ENCODE data around the gene FASTKD2. TPM values are rescaled to one million over a fixed set of nuclear protein-coding genes. Genes with fewer than 3 reads are reported as not detected.

The FASTKD2 gene
- total RNA-seq, 1 donor from 2014 or later: 32.1 TPM

DNA sequence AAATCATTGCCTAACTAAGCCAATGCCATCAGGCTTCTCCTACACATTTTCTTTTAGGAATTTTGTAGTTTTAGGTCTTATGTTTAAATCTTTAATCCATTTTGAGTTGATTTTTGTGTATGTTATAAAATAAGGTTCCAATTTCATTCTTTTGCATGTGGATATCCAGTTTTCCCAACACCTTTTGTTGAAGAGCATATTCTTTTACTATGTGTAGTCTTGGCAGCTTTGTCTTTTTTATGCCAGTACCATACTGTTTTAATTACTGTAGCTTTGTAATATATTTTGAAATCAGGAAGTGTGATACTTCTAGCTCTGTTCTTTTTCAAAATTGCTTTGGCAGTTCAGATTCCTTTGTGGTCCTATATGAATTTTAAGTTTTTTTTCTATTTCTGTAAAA lies 11.0 kb downstream of the FASTKD2 start:
- Mint-ChIP-seq H3K9me3 (peaks cover 11% of the 10 kb centered on the region), H3K4me1 (ENCODE audit: unreplicated experiment) (no peaks in the 10 kb centered on the region), H3K4me3 (no peak overlapping the region), H3K36me3 (peaks cover 73% of the 10 kb centered on the region), H3K27me3 (no peaks in the 10 kb centered on the region), H3K27ac (no peak overlapping the region)
- TF ChIP-seq, protein P1, sequence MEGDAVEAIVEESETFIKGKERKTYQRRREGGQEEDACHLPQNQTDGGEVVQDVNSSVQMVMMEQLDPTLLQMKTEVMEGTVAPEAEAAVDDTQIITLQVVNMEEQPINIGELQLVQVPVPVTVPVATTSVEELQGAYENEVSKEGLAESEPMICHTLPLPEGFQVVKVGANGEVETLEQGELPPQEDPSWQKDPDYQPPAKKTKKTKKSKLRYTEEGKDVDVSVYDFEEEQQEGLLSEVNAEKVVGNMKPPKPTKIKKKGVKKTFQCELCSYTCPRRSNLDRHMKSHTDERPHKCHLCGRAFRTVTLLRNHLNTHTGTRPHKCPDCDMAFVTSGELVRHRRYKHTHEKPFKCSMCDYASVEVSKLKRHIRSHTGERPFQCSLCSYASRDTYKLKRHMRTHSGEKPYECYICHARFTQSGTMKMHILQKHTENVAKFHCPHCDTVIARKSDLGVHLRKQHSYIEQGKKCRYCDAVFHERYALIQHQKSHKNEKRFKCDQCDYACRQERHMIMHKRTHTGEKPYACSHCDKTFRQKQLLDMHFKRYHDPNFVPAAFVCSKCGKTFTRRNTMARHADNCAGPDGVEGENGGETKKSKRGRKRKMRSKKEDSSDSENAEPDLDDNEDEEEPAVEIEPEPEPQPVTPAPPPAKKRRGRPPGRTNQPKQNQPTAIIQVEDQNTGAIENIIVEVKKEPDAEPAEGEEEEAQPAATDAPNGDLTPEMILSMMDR (conservative IDR thresholded peaks at IDR 0.05): no peak
- no peak for DNase-seq (ENCODE audit: extremely low spot score, unreplicated experiment)

DNA sequence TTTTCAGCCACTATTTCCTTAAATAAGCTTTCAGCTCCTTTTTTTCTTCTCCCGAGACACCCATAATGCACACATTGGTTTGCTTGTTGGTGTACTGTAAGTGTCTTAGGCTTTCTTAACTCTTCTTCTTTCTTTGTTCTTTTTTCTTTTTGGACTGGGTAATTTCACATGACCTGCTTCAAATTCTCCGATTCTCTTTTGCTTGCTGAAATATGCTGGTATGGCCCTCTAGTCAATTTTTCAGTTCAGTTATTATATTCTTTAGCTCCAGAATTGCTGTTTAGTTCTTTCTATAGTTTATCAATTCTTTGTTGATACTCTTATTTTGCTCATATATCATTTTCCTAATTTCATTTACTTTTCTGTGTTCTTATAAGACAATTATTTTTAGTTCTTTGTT lies 15.3 kb downstream of the FASTKD2 start:
- DNase-seq (ENCODE audit: extremely low spot score, unreplicated experiment): no peak
- no peaks in the 10 kb centered on the region for H3K27me3 Mint-ChIP-seq
- H3K4me3 Mint-ChIP-seq: no peak overlapping the region
- H3K4me1 Mint-ChIP-seq (ENCODE audit: unreplicated experiment): peaks cover 6% of the 10 kb centered on the region
- H3K36me3 Mint-ChIP-seq: peaks cover 78% of the 10 kb centered on the region
- no peak overlapping the region for H3K27ac Mint-ChIP-seq
- peaks cover 3% of the 10 kb centered on the region for H3K9me3 Mint-ChIP-seq
- TF ChIP-seq, protein P1 (conservative IDR thresholded peaks at IDR 0.05): no peak

DNA sequence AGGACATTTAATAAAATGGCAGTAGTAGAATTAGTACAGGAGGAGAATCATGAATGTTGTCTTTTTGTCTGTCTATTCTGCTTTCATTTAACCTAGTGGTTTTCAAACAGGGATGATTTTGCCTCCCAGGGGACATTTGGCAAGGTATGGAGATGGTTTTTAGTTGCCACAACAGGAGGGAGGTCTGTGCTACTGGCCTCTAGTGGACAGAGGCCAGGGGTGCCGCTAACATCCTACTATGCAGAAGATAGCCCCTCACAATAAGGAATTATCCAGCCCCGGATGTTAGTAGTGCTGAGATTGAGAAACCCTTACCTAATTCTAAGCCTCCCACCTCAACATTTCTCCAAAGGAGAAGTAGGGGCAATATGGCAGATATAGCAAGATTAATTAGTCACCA lies 18.3 kb downstream of the FASTKD2 start:
- H3K9me3 Mint-ChIP-seq: no peaks in the 10 kb centered on the region
- H3K27me3 Mint-ChIP-seq: no peaks in the 10 kb centered on the region
- DNase-seq (ENCODE audit: extremely low spot score, unreplicated experiment): no peak
- peaks cover 6% of the 10 kb centered on the region for H3K4me1 Mint-ChIP-seq (ENCODE audit: unreplicated experiment)
- peaks cover 61% of the 10 kb centered on the region for H3K36me3 Mint-ChIP-seq
- H3K27ac Mint-ChIP-seq: no peak overlapping the region
- H3K4me3 Mint-ChIP-seq: no peak overlapping the region
- TF ChIP-seq, protein P1 (conservative IDR thresholded peaks at IDR 0.05): peak; percentile 73

DNA sequence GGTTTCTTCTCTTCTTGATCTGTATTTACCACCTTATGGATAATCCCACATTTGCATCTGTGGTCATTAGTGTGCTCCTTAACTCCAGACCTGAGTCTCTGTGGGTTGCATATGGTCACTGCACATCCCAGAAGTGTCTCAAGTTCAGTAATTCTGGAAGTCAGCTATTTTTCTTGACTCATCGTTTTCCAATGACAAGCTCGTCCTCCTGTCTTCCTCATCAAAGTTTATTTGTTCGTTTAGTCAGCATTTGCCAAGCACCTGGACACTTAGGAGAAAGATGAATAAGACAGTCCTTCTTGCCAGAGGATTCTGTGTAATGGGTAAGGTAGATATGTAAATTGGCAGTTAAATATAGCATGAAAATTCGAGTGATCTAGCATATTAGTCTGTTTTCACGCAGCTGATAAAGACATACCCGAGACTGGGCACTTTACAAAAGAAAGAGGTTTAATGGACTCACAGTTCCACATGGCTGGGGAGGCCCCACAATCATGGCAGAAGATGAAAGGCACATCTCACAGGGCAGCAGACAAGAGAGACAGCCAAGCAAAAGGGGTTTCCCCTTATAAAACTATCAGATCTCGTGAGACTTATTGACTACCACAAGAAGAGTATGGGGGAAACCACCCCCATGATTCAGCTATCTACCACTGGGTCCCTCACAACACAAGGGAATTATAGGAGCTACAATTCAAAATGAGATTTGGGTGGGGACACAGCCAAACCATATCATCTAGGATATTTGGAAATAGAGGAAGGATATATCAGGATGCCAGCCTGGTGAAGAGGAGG lies 19.4 kb downstream of the FASTKD2 start:
- no peaks in the 10 kb centered on the region for H3K27me3 Mint-ChIP-seq
- H3K4me1 Mint-ChIP-seq (ENCODE audit: unreplicated experiment): peaks cover 6% of the 10 kb centered on the region
- no peak overlapping the region for H3K27ac Mint-ChIP-seq
- H3K4me3 Mint-ChIP-seq: no peak overlapping the region
- DNase-seq (ENCODE audit: extremely low spot score, unreplicated experiment): no peak
- TF ChIP-seq, protein P1 (conservative IDR thresholded peaks at IDR 0.05): no peak
- no peaks in the 10 kb centered on the region for H3K9me3 Mint-ChIP-seq
- peaks cover 57% of the 10 kb centered on the region for H3K36me3 Mint-ChIP-seq

DNA sequence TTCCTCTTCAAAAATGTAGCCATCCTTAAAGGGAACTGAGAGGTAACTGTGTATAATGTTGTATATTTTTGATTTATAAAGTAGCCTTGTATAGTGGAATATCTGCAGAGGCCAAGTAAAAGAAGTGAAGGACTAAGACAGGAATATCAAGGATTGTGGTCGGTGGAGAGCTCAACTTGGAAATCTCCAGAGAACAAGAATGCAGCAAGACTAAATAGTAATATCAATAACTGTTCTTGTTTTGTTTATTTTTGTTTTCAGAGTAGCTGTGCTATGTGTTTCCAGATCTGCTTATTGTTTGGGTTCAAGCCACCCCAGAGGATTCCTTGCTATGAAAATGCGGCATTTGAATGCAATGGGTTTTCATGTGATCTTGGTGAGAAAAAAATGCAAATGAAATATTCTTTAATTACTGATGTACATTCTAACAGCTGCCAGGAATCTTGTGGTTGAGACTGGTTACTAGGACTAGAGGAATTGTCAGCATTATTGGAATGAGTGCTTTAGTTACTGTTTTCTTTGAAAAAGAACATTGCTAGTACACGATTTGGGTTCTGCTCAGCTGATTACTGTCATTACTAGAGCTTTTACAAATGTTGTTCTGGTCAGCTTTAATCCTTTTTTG lies 25.0 kb downstream of the FASTKD2 start:
- TF ChIP-seq, protein P1 (conservative IDR thresholded peaks at IDR 0.05): no peak
- no peak for DNase-seq (ENCODE audit: extremely low spot score, unreplicated experiment)
- no peaks in the 10 kb centered on the region for H3K4me1 Mint-ChIP-seq (ENCODE audit: unreplicated experiment)
- peaks cover 25% of the 10 kb centered on the region for H3K36me3 Mint-ChIP-seq
- no peaks in the 10 kb centered on the region for H3K27me3 Mint-ChIP-seq
- H3K9me3 Mint-ChIP-seq: no peaks in the 10 kb centered on the region
- H3K4me3 Mint-ChIP-seq: no peak overlapping the region
- H3K27ac Mint-ChIP-seq: no peak overlapping the region

Measured in type B pancreatic cell (in vitro differentiated cells).